Measurements from ENCODE around the gene TSPAN9.

The TSPAN9 gene

DNA sequence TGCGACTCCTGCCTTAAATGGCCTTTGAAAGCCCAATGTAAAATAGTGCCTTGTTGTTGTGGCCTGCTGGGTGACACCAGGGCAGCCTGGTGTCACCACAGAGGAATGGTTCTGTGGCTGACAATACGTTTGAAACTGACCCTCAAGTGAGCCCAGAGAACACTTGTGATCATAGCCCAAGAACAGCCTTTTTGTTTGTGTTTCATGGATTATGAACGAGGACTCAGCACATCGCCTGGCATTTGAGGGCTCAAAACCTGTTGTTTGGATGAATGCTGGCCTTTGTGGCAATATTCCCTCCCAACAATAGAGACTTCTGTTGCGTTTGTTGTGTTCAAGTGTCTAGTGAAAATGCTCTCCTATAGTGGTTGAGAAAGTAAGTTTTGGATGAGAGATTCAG is 48.5 kb downstream of the TSPAN9 start:
- CTCF ChIA-PET: no interaction called here
- DNase-seq (ENCODE audit: extremely low spot score): no peak
- TF ChIP-seq, protein P1, sequence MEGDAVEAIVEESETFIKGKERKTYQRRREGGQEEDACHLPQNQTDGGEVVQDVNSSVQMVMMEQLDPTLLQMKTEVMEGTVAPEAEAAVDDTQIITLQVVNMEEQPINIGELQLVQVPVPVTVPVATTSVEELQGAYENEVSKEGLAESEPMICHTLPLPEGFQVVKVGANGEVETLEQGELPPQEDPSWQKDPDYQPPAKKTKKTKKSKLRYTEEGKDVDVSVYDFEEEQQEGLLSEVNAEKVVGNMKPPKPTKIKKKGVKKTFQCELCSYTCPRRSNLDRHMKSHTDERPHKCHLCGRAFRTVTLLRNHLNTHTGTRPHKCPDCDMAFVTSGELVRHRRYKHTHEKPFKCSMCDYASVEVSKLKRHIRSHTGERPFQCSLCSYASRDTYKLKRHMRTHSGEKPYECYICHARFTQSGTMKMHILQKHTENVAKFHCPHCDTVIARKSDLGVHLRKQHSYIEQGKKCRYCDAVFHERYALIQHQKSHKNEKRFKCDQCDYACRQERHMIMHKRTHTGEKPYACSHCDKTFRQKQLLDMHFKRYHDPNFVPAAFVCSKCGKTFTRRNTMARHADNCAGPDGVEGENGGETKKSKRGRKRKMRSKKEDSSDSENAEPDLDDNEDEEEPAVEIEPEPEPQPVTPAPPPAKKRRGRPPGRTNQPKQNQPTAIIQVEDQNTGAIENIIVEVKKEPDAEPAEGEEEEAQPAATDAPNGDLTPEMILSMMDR (IDR thresholded peaks at IDR 0.05; ENCODE audit: control extremely low read depth, extremely low read depth, low read depth, missing control alignments): no peak
- POLR2A ChIA-PET: no interaction called here

DNA sequence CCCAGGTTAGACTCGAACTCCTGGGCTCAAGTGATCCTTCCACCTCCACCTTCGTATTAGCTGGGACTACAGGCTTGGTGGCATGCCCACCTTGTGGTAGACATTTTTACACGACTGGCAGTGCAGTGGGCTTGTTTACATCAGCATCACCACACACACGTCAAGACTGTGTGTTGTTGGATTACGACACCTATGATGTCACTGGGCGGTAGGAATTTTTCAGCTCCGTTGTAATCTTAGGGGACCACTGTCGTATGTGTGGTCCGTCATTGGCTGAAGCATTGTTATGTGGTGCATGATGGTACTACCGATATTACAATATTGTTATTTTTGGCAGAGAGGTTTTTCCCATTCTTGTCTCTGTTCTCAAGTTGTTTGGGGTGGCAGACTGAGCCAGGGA is 50.7 kb downstream of the TSPAN9 start:
- TF ChIP-seq, protein P1 (IDR thresholded peaks at IDR 0.05; ENCODE audit: control extremely low read depth, extremely low read depth, low read depth, missing control alignments): no peak
- no peak for DNase-seq (ENCODE audit: extremely low spot score)
- ChIA-PET CTCF (no interaction called here), POLR2A (no interaction called here)

DNA sequence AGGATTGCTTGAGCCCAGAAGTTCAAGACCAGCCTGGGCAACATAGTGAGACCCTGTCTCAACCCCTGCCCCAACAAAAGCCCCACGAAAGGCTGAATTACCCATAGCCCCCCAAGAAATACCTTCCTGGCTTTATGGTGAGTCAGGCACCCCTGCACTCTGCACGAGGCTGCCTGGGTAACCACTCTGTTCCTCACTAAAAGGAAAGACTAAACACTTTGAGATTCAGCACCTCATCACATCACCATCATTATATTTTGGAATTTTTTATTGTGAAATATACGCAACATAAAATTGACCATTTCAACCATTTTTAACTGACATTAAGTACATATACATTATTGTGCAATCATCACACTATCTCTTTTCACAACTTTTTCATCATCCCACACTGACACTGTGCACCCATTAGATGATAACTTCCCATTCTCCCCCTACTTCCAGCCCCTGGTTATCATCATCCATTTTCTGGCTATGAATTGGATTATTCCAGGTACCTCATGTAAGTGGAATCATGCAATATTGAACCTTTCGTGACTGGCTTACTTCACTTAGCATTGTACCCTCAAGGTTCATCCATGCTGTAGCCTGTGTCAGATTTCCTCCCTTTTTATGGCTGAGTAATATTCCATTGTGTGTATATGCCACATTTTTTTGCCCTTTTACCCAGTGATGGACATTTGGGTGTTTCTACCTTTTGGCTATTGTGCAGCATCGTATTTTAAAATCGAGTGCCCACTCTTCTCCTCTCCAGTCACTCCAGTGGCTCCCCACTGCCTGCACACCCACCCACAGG is 51.5 kb downstream of the TSPAN9 start:
- no peak for DNase-seq (ENCODE audit: extremely low spot score)
- POLR2A ChIA-PET: no interaction called here
- TF ChIP-seq, protein P1 (IDR thresholded peaks at IDR 0.05; ENCODE audit: control extremely low read depth, extremely low read depth, low read depth, missing control alignments): no peak
- CTCF ChIA-PET: interaction anchor here (1.1 to 2.4 kb wide), 3 partner anchors 10 to 147 kb away, joined by 3 to 12 read pairs (median 4); no protein-coding TSS in a partner anchor

DNA sequence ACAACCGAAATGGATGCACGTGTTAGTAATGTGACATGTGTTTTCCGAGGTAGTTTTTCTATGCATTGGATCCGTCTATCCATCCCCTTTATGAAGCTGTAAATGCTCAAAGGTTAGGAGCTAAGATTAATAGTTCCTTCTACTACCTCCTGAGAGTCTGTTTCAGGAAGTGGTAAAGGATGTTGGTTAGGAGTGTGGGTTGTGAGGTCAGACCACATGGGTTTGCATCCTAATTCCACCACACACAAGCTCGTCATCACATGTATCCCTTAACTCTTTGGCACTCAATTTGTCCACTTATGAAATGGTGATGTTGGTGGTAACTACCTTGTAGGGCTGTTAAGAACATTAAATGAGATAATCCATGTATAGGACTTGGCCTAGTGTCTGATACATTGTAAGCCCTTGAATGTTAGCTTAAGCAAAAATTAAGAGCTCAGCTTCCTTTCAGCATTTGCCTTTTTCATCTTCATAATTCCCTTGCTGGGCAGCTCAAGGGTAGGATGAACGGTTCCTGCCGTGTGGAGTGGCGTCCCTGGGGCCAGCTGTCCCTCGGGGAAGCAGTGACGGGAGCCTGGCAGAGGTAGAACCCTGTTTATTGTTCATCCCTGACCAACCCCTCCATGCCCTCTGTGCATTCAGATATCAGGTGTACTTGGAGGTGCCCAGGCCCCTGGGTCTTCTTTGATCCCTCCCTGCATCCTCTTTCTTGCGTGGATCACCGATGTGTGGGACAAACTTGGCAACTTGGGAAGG is 52.3 kb downstream of the TSPAN9 start:
- no peak for DNase-seq (ENCODE audit: extremely low spot score)
- ChIA-PET CTCF (interaction anchor here (1.1 to 2.4 kb wide), 3 partner anchors 9 to 146 kb away, joined by 3 to 12 read pairs (median 4); no protein-coding TSS in a partner anchor), POLR2A (no interaction called here)
- TF ChIP-seq, protein P1 (IDR thresholded peaks at IDR 0.05; ENCODE audit: control extremely low read depth, extremely low read depth, low read depth, missing control alignments): no peak

DNA sequence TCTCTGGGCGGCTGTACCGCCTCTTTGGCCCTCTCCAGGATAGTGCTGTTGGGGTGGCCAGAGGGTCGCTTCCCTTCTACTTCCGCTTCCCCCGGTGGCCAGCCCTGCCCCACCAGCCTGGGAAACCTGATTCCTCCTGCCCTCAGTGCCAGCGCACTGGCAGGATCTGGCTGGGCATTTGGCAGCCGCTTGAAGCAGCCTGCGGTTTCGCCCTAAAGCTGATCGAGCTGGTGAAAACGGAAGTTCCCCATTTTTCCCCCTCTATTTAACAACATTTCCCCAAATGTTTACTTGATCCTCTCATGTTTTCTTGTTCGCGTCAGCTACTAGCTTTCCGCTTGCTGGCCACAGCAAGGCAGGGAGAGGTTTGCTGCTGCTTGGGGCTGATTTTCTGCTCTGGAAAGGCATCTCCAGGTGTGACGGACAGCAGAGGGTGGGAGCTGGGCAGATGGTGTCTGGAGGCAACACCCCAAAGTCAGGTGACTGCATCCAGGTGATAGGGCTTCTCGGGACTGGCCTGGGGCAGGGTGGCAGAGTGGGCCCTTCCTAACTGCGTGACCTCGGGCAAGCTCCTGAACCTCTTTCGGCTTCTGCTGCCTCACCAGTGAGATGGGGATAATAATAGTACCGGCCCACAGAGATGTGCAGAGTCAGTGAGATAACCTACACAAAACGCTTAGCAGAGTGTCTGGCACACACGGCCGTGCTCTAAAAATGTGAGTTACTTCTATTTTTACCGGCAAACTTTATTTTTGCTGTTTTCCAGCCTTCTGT is 53.1 kb downstream of the TSPAN9 start:
- ChIA-PET POLR2A (no interaction called here), CTCF (interaction anchor here (1.0 to 2.4 kb wide), 3 partner anchors 73 to 145 kb away, joined by 3 to 12 read pairs (median 3); no protein-coding TSS in a partner anchor)
- TF ChIP-seq, protein P1 (IDR thresholded peaks at IDR 0.05; ENCODE audit: control extremely low read depth, extremely low read depth, low read depth, missing control alignments): no peak
- DNase-seq (ENCODE audit: extremely low spot score): no peak

DNA sequence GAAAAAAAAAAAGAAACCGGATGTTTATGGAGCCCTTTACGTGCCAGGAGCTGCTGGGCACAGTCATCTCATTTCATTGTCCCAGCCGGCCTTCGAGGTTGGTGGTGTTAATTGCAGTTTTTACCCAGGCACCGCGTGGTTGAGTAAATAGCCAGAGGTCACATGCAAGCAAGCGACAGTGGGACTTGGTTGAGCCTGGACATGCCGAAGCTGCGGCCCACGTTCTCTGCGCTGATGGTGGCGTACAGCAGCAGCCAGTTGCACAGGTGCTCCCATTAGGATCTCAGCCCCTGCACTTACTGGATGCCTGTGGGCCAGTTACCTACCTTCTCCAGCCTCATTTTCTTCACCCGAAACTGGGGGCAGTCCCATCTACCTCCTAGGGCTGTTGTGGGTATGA is 54.0 kb downstream of the TSPAN9 start:
- DNase-seq (ENCODE audit: extremely low spot score): no peak
- TF ChIP-seq, protein P1 (IDR thresholded peaks at IDR 0.05; ENCODE audit: control extremely low read depth, extremely low read depth, low read depth, missing control alignments): no peak
- ChIA-PET CTCF (interaction anchor here (1.0 to 2.4 kb wide), 2 partner anchors 72 to 144 kb away, joined by 3 to 12 read pairs; no protein-coding TSS in a partner anchor), POLR2A (no interaction called here)
